Measurements from ENCODE around the gene ACD.
"Not testable (repeated sequence)": the region's sequence is repeated elsewhere in the genome, so short reads cannot be mapped to it uniquely, and the experiment has no call there.

ACD gene

GRCh38 chr16:67659675-67660563, at the start of gene ACD:
Gene ACD (minus strand): TSS chr16:67660260. CDS start chr16:67660220, 40 bp downstream.
- peak; percentile 47 for DNase-seq

GRCh38 chr16:67709050-67709449, 49.0 kb upstream of the ACD start:
- DNase-seq, result no peak

- DNase-seq, result no peak
Observed at GRCh38 chr16:67708368-67708771, 48.3 kb upstream of the ACD start.

GRCh38 chr16:67707790-67708189, 47.7 kb upstream of the ACD start:
- no peak for DNase-seq

GRCh38 chr16:67707210-67707609, 47.1 kb upstream of the ACD start:
- no peak for DNase-seq

- DNase-seq, result no peak
Observed at GRCh38 chr16:67704110-67704509, 44.0 kb upstream of the ACD start.

- no peak for DNase-seq
Observed at GRCh38 chr16:67703626-67704025, 43.6 kb upstream of the ACD start.

- no peak for DNase-seq
Observed at GRCh38 chr16:67702130-67702529, 42.1 kb upstream of the ACD start.

GRCh38 chr16:67701420-67701819, 41.4 kb upstream of the ACD start:
- DNase-seq, result no peak

GRCh38 chr16:67699265-67699664, 39.2 kb upstream of the ACD start:
- no peak for DNase-seq

- no peak for DNase-seq
Observed at GRCh38 chr16:67697422-67698185, 37.5 kb upstream of the ACD start.

- peak; percentile 54 for DNase-seq
Observed at GRCh38 chr16:67694611-67695010, 34.6 kb upstream of the ACD start.

- not testable (repeated sequence) for DNase-seq
Observed at GRCh38 chr16:67693517-67694285, 33.6 kb upstream of the ACD start.

- no peak for DNase-seq
Observed at GRCh38 chr16:67685388-67686112, 25.5 kb upstream of the ACD start.

GRCh38 chr16:67683767-67684166, 23.7 kb upstream of the ACD start:
- no peak for DNase-seq

GRCh38 chr16:67679935-67680897, 20.2 kb upstream of the ACD start:
- DNase-seq, result no peak

GRCh38 chr16:67678354-67679023, 18.4 kb upstream of the ACD start:
- no peak for DNase-seq

- no peak for DNase-seq
Observed at GRCh38 chr16:67677712-67678111, 17.7 kb upstream of the ACD start.

- DNase-seq, result no peak
Observed at GRCh38 chr16:67676939-67677338, 16.9 kb upstream of the ACD start.

- no peak for DNase-seq
Observed at GRCh38 chr16:67676516-67676915, 16.5 kb upstream of the ACD start.

GRCh38 chr16:67675999-67676398, 15.9 kb upstream of the ACD start:
- no peak for DNase-seq
